Adipocyte (in vitro differentiated cells): ENCODE data around the gene ZIC4.

ENCODE experiments used
- DNase-seq: peaks from one replicate; pipeline ENCODE4 v3.0.0-alpha.2; 2015; ENCODE audit warnings: low read depth
- H3K27me3 ChIP-seq: replicated peaks from 2 replicates; pipeline ENCODE4 v1.7.0; 2013; ENCODE audit warnings: mild to moderate bottlenecking, low read length, moderate library complexity; ENCODE audit not compliant: control insufficient read depth, insufficient read depth
- H3K36me3 ChIP-seq: 2 replicates; pipeline ENCODE4 v1.7.0; 2013; ENCODE audit warnings: low read length, mild to moderate bottlenecking, moderate library complexity; ENCODE audit not compliant: control insufficient read depth, insufficient read depth, severe bottlenecking
- H3K4me1 ChIP-seq: 2 replicates; pipeline ENCODE4 v1.7.0; 2013; ENCODE audit warnings: mild to moderate bottlenecking, low read length, moderate library complexity; ENCODE audit not compliant: control insufficient read depth, insufficient read depth
- H3K4me3 ChIP-seq: 2 replicates; pipeline ENCODE4 v1.7.0; 2013; ENCODE audit warnings: mild to moderate bottlenecking, low read length, moderate library complexity
- H3K9ac ChIP-seq: 2 replicates; pipeline ENCODE4 v1.7.0; 2013; ENCODE audit warnings: mild to moderate bottlenecking, low read length, moderate library complexity
- H3K9me3 ChIP-seq: 2 replicates; pipeline ENCODE4 v1.7.0; 2013; ENCODE audit warnings: mild to moderate bottlenecking, low read length, moderate library complexity; ENCODE audit not compliant: control insufficient read depth

Gene ZIC4

DNA sequence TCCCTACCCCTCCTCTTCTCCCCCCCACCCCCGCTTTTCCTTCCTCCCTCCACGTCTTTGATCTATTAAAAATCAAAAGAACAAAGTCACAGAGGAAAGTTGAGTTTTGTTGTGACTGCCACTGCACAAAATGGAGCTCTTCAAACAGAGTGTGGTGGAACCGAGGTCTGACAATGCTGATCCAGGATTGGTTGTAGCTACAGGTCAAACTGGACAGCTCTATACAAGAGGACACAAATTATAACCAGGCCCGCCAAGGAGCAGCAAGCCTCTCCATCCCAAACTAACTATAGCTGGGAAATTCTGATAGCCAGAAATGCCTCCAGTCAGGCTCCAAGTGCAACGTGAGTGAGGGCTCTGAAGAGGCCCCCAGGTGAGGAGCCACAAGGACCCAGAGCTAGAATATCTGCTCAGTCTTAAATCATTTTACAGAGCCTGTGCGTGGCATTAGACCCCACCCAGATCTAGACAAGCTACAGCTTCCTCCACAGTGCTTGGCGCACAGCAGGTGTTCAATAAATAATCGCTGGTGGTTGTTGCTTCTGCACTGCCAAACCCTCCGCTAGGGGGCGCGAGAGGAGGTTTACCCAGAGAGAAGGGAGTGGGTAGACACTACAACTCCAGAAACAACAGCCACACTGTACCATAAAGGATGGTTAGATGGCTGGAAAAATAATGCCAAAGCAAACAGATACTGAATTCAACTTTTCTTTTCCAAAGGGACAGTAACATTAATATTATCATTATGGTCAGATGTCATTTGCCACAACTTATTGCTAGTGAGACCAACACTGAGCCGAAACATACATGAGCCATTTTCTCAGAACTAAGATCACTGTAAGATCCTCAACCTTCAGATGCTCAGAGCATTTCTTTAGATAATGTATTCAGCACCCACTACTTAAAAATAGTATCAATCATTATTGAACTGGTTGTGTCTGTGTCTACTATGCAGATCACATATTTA is 44.6 kb downstream of the ZIC4 start:
- Histone ChIP-seq H3K4me3 (no peak overlapping the region), H3K36me3 (no peaks in the 10 kb centered on the region), H3K9ac (no peak overlapping the region), H3K4me1 (no peaks in the 10 kb centered on the region), H3K9me3 (peaks cover 15% of the 10 kb centered on the region), H3K27me3 (peaks cover 89% of the 10 kb centered on the region)
- DNase-seq: peak; percentile 37

DNA sequence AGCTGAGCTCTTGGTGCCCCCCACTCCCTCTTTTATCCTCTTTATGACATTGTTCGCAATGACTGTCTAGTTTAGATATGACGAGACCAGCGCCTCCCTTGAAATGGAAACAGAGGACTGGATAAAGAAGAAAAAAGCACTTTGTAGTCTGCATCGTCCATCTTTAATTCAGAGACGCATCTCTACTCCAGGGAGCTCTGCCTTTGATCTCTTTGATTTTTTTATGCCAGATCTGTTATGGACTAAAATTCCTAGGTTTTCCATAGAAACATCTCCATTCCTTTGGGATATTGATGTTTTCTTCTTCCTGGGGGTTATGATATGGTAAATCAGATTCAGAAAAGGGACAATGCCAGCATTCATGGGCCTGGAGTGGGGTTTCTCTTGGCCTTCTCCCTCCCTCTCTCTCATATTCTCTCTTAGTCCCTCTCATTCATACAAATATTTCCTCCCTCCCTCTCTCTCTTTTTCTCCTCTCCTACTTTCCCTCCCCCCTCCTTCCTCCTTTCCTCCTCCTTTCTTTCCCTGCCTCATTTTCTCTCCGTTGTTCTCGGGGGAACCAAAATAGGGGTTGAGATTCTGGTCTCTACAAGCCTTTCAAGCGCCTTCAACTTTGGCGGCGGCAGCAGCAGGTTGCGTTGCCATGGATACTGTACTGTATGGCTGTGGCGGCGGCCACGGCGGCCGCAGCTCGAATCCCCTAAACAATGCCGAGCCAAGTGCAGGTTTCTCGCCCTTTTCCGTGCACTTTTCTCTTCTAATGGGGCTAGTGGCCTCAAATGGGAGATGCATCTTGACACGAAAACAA is 45.5 kb downstream of the ZIC4 start:
- H3K9ac ChIP-seq: no peak overlapping the region
- H3K36me3 ChIP-seq: no peaks in the 10 kb centered on the region
- peaks cover 93% of the 10 kb centered on the region for H3K27me3 ChIP-seq
- H3K9me3 ChIP-seq: peaks cover 15% of the 10 kb centered on the region
- no peak overlapping the region for H3K4me3 ChIP-seq
- peak; percentile 10 for DNase-seq
- no peaks in the 10 kb centered on the region for H3K4me1 ChIP-seq

DNA sequence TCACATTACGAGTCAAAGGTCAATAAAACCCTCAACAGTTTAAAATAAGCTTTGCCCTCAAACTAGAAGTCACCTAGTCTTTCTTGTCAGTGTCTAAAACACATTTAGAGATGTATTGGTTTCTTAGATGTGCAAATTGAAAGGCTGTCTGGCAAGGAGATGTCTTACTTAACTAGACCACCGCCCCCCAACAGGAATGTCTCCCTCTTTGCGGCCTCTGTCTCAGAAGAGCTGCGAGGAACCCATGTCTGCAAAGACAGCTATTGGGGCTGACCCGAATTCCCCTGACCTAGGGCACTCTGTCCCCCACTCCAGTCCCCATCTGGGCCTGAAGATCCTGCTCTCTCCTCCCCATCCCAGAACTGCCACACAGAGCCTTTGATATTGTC is 46.3 kb downstream of the ZIC4 start:
- Histone ChIP-seq H3K9me3 (peaks cover 15% of the 10 kb centered on the region), H3K27me3 (peaks cover 93% of the 10 kb centered on the region), H3K36me3 (no peaks in the 10 kb centered on the region), H3K9ac (no peak overlapping the region), H3K4me1 (no peaks in the 10 kb centered on the region), H3K4me3 (no peak overlapping the region)
- DNase-seq: no peak

DNA sequence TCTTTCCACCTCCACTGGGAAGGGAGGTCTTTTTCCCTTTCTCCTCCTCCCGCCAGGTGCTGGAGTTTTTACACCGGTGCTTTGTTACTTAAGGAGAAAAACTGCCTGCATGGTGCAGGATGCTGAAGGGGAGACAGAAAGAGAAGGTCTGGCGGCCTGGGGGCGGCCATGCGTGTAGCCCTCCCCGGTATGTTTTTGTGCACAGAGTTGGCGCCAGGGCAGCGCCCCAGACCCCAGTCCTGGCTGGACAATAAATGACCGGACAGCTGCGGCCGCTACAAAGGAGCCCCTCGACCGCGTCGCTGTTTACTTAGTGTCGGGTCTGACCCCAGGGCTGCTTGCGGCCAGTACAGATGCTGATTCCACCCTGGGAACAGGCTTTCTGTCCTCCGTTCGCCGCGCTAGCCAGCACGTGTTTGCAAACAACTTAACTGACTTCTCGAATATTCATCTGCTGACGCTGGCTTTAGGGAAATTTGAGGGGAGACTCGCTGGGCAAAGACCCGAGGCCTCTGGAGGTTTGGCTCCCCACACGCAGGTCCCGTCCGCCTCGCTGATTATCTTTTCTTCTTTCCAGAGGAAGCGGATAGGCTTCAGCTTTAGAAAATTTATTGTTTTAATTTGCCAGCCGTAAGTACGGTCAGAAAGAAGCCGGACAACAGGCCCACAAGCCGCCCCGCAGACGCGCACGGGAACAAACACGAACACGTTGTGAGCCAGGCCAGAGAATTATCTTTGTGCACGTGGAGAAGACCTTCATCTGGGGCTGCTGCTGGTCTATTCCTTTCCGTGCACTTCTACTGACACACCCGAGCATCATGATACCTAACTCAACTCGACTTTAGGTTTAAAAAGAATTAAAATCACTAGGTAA is 46.9 kb downstream of the ZIC4 start:
- Histone ChIP-seq H3K36me3 (no peaks in the 10 kb centered on the region), H3K4me1 (no peaks in the 10 kb centered on the region), H3K27me3 (peaks cover 93% of the 10 kb centered on the region), H3K4me3 (no peak overlapping the region), H3K9me3 (peaks cover 15% of the 10 kb centered on the region), H3K9ac (no peak overlapping the region)
- DNase-seq: no peak

DNA sequence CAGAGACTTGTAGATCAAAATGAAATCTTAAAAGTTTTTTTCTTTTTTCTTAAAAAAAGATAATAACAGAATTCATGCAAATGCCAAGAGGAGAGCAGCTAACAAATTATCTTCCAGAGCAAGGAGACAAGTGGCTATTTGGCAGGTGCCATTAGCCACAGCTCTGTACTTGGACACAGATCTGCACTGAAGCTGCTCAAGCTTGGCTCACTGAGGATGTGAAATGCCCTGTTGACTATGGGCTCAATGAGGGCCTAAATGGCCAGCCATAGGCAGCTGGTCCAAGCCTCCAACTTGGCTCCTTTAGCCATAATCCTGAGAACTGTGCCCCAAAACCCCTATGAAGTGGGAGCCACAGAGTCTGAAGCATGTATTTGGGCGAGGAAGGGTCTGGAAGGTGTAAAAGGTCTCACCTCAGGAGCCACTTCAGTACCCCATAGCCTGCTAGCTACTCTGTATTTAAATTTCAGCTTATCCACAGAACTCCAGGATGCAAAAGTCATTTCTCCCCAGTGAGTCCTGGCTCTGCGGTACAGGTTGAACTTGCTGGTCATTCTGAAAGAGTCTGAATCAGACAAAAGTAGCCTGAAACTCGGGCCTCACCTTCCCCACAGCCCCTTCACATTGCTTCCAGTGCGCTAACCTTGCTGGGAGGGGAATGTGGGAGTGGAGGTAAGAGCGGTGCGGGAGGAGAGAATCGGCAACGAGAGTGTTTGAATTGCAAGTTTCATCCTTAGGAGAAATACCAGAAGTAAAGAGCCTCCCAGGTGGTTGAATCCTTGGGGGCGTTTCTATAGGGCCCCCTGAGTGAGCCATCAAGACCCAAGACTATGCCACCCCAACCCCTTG is 48.0 kb downstream of the ZIC4 start:
- Histone ChIP-seq H3K9ac (no peak overlapping the region), H3K4me1 (no peaks in the 10 kb centered on the region), H3K4me3 (no peak overlapping the region), H3K27me3 (peaks cover 92% of the 10 kb centered on the region), H3K9me3 (peaks cover 15% of the 10 kb centered on the region), H3K36me3 (no peaks in the 10 kb centered on the region)
- DNase-seq: no peak

DNA sequence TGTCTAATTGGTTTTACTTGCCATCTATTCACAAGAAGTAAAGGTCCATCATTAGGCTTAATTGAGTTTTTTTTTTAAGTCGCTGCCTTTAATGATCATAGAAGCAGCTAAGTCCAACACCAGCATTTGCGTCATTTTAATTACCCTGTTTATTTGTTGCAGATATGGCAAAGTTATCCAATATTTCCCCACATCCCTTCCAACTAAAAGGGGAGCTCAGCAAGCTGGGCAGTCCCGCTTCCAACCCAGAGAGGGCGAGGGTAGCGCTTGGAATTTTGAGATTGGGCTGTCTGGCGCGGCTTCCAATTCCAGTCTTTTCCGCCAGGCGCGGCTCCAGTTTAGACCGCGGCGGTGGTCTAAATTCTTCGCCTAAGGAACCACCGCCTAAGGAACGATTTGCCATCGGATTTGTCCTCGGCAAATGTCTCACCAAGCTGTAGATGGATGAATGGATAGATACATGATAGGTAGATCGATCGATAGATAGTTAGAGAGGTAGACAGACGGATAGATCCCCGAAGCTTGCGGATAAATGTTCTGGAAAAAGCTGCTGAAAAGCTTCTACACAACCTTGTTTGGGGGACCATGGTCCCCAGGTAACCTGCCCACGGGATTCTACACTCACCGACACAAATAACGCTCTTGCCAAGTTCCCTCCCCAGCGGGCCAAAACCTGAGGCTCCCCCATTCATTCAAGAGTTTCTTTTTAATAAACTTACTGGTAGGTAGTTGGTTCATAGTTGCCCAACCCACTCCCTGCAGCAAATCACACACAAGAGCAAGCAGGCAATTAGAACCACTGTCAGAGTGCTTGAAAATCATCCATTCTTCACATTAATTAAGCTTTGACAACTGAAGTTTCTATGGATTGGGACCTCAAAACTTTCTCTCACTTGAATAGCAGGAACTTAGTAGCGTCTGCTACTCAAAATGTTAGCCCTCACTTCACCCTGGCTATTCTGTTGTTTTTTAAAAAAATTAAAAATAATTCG is 49.1 kb downstream of the ZIC4 start:
- H3K9ac ChIP-seq: no peak overlapping the region
- no peaks in the 10 kb centered on the region for H3K36me3 ChIP-seq
- DNase-seq: no peak
- peaks cover 96% of the 10 kb centered on the region for H3K27me3 ChIP-seq
- no peaks in the 10 kb centered on the region for H3K4me1 ChIP-seq
- peaks cover 15% of the 10 kb centered on the region for H3K9me3 ChIP-seq
- H3K4me3 ChIP-seq: no peak overlapping the region

DNA sequence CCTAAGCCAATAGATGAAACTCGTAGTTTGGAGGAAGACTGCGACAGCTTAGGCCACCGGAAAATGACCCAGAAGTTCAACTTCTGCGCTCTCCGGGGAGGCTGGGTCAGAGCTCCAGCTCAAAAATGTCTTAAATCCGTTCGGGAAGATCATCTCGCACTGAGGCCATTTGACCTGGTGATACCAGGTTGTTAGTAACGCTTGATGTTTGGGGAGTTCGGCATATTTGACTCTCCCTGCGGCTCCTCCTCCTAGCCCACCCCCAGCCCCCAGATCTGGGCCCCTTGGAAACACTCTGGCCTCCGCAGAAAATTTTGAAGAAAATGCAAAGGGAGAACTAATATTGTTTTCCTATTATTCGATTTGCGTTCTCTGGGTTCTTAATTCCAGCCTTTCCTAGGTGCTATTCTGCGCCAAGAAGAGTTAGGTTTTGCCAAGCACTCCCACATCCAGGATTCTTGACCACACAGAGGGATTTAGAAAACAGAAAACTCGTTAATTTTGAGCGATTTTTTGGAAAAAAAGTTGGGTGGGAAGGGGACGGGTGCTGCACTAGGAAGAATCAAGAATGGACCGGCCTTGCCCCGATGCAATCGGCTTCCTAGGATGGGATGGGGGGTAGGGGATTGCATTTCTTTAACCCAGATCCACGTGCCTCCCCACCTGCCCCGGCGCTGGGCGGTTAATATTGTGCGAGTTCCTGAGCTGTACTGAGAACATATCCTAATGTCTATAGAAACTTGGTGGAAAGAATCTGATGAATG is 50.0 kb downstream of the ZIC4 start:
- Histone ChIP-seq H3K36me3 (no peaks in the 10 kb centered on the region), H3K9me3 (peaks cover 15% of the 10 kb centered on the region), H3K27me3 (peaks cover 87% of the 10 kb centered on the region), H3K4me1 (no peaks in the 10 kb centered on the region), H3K4me3 (no peak overlapping the region), H3K9ac (no peak overlapping the region)
- no peak for DNase-seq

DNA sequence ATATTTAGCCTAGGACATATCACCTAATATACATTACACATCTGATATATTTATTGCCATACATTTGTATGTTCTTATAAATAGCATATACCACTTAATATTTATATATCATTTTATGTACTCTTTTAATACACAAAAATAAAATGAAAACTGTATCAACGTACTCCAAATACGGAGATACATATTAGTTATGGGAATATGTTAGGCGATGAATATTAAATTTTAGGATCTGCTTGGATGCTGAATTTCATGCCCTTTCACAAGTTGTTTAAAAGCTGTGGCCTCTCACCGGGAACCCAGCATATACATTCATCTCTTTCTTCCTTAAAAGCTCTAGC is 50.6 kb downstream of the ZIC4 start:
- Histone ChIP-seq H3K9me3 (peaks cover 15% of the 10 kb centered on the region), H3K9ac (no peak overlapping the region), H3K36me3 (no peaks in the 10 kb centered on the region), H3K4me1 (no peaks in the 10 kb centered on the region), H3K4me3 (no peak overlapping the region), H3K27me3 (peaks cover 82% of the 10 kb centered on the region)
- no peak for DNase-seq

DNA sequence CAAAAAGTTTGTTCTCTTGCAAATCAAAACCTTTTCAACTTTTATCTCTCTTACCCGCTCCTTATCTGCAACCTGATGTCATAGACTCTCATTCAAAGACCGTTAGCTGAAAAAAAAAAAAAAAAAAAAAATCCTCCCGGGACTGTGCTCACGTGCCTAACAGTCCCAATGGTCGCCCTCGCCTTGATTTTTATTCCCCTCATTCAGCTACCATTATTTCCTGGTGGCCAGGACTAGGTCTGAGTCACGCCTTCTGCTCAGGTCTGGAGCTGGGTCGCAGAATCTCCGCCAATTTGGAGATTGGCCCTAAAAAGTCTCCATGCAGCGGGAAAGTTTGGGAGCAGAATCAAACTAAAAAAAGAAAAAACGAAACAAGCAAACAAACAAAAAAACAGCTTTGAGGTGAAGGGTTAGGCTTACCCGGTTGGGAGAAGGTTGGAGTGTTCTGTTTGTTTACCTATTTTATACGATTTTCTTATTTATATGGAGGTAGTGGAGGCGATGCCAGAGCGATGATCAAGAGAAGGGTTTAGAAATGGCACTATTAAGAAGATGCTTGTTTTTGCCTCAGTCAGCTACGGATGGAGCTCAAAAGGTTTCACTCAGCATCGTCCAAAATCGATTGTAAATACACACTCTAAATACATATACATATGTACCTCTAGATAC is 51.1 kb downstream of the ZIC4 start:
- Histone ChIP-seq H3K9ac (no peak overlapping the region), H3K27me3 (peaks cover 77% of the 10 kb centered on the region), H3K4me1 (no peaks in the 10 kb centered on the region), H3K4me3 (no peak overlapping the region), H3K9me3 (peaks cover 15% of the 10 kb centered on the region), H3K36me3 (no peaks in the 10 kb centered on the region)
- DNase-seq: no peak
